WERI-Rb-1 (cell line): ENCODE measurements around the gene RASSF4.

ENCODE experiments used
- DNase-seq: peaks from one replicate; pipeline ENCODE4 v3.0.0-alpha.2; 2020
- H3K27ac ChIP-seq: fragments of 250-450 bp; sonication (Bioruptor Pico); 2 replicates; pipeline ENCODE4 v1.5.1; 2020; ENCODE audit warnings: mild to moderate bottlenecking, moderate library complexity
- H3K27me3 ChIP-seq: fragments of 250-450 bp; sonication (Bioruptor Pico); 2 replicates; pipeline ENCODE4 v1.5.1; 2021; ENCODE audit warnings: mild to moderate bottlenecking, low read depth, moderate library complexity; ENCODE audit not compliant: insufficient read depth, severe bottlenecking
- H3K36me3 ChIP-seq: fragments of 250-450 bp; sonication (Bioruptor Pico); 2 replicates; pipeline ENCODE4 v1.5.1; 2020; ENCODE audit warnings: mild to moderate bottlenecking, moderate library complexity
- H3K4me3 ChIP-seq: 2 replicates; pipeline ENCODE4 v1.5.1; 2011; ENCODE audit warnings: low read depth, mild to moderate bottlenecking, control low read depth, low read length
- H3K9me3 ChIP-seq: fragments of 250-450 bp; sonication (Bioruptor Pico); 2 replicates; pipeline ENCODE4 v1.5.1; 2021; ENCODE audit warnings: mild to moderate bottlenecking, moderate library complexity; ENCODE audit not compliant: severe bottlenecking
- CTCF ChIP-seq: IDR thresholded peaks from 2 replicates; pipeline ENCODE4 v1.5.1; 2011; ENCODE audit warnings: low read depth, mild to moderate bottlenecking, control low read depth, inconsistent platforms, low read length

The RASSF4 gene

DNA sequence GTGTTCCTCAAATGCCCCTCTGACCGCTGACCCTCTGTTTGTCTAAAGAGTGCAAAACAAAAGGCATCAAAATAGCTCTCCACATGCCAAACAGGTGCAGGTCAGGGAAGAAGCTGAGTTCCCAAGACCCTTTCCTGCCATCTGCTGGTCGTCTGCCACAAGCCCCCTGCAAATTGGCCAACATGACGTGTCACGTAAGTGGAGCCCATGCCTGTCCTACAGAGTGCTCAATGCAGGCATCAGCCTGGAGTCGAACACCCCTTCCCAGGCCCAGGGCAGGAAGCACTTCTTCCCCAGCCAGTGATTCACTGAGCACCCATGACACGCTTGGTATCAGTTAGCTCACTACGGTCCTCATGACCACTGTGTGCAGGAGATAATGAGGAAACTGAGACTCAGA lies 34.4 kb upstream of the RASSF4 start:
- H3K27ac ChIP-seq: no peak overlapping the region
- no peak overlapping the region for H3K4me3 ChIP-seq
- H3K36me3 ChIP-seq: no peaks in the 10 kb centered on the region
- TF ChIP-seq CTCF: peak; percentile 89
- peak; percentile 85 for DNase-seq
- no peaks in the 10 kb centered on the region for H3K9me3 ChIP-seq
- no peaks in the 10 kb centered on the region for H3K27me3 ChIP-seq

DNA sequence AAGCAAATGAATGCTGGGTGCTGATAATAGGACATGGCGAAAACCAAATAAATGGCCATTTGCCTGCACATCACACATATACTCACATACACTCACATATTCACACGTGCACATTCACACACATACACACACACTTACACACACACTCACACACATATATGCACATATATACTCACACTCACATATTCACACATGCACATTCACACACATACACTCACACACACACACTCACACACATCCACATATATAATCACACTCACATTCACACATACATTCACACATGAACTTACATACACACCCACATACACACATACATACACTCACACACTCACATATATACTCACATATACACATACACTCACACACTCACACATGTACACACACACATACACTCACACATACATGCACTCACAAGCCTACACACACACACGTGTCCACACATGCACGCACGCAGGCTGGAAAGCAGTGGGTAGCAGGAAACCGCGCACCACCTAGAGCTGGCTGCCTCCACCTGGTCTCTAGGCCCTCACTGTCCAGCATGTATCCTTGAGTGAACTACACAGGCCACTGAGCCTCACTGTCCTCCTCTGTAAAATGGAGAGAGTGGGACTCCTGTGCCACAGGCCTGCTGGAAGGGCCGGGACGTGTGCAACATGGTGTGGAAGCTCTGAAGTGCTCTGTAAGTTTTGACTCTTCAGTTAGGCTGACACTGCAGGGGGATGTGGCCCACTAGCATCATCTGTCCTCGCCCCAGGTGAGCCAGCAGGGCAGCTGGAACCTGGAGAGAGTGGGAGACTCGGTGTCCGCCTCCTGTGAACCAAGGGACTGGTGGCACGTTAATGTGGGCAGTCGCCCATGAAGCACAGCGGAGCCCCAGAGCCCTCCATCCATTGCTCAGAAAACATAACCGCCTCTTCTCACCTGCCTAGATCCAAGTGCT lies 33.5 kb upstream of the RASSF4 start:
- TF ChIP-seq CTCF: no peak

GRCh38 chr10:44926751-44927351 lies 32.8 kb upstream of the RASSF4 start:
- no peaks in the 10 kb centered on the region for H3K27me3 ChIP-seq
- TF ChIP-seq CTCF: no peak
- H3K9me3 ChIP-seq: no peaks in the 10 kb centered on the region
- H3K27ac ChIP-seq: no peak overlapping the region
- no peak overlapping the region for H3K4me3 ChIP-seq
- no peaks in the 10 kb centered on the region for H3K36me3 ChIP-seq
- no peak for DNase-seq

More for the DNA sequence above, 33.5 kb upstream of the RASSF4 start:
- DNase-seq: no peak
- Histone ChIP-seq H3K27ac (no peak overlapping the region), H3K9me3 (no peaks in the 10 kb centered on the region), H3K36me3 (no peaks in the 10 kb centered on the region), H3K4me3 (no peak overlapping the region), H3K27me3 (no peaks in the 10 kb centered on the region)

GRCh38 chr10:44927352-44927751 lies 32.2 kb upstream of the RASSF4 start:
- no peak for DNase-seq
- Histone ChIP-seq H3K27me3 (no peaks in the 10 kb centered on the region), H3K36me3 (no peaks in the 10 kb centered on the region), H3K4me3 (no peak overlapping the region), H3K27ac (no peak overlapping the region), H3K9me3 (no peaks in the 10 kb centered on the region)
- no peak for TF ChIP-seq CTCF

DNA sequence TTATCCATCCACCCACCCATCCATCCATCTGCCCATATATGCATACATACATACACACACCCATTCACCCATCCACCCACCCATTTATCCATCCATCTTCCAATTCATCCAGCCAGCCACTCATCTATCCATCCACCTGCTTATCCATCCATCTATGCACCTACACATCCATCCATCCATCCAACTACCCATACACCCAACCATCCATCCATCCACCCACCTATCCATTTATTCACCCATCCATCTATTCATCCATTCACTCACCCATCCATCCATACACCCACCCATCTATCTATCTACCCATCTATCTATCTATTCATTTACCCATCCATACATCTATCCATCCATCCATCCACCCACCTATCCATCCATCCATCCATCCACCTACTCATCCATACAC lies 31.1 kb upstream of the RASSF4 start:
- no peak overlapping the region for H3K4me3 ChIP-seq
- no peaks in the 10 kb centered on the region for H3K27me3 ChIP-seq
- no peaks in the 10 kb centered on the region for H3K36me3 ChIP-seq
- H3K27ac ChIP-seq: no peak overlapping the region
- H3K9me3 ChIP-seq: no peaks in the 10 kb centered on the region
- no peak for DNase-seq
- TF ChIP-seq CTCF: no peak
